Heart right ventricle (tissue), 16 donors: ENCODE measurements around the gene TBXAS1. TPM values are rescaled to one million over a fixed set of nuclear protein-coding genes. Genes with fewer than 3 reads are reported as not detected.

Source experiments
- ATAC-seq, 8 donors: fragments of 200-7000 bp; cut with Tn5 transposase; one replicate each; pipeline ENCODE4 v1.9.1; 2020; ENCODE audit warnings: mild to moderate bottlenecking in 8 of 8, moderate library complexity in 8 of 8, moderate number of reproducible peaks in 1 of 8
- DNase-seq, 2 donors: peaks; one replicate each; pipeline ENCODE4 v3.0.0-alpha.2; 2020
- H3K27ac ChIP-seq, 10 donors: fragments of 200-600 bp; sonication (generic) in 2 of 10; one replicate each; pipeline versions ENCODE4 v1.5.0 to v1.8.0; 2020 to 2022; ENCODE audit warnings: mild to moderate bottlenecking in 3 of 10
- H3K27me3 ChIP-seq, 7 donors: fragments of 200-600 bp; one replicate each; pipeline ENCODE4 v1.8.0; 2021 to 2022; ENCODE audit warnings: mild to moderate bottlenecking in 2 of 7
- H3K36me3 ChIP-seq, 9 donors: fragments of 200-600 bp; sonication (generic) in 1 of 9; one replicate each; pipeline versions ENCODE4 v1.5.0 to v1.8.0; 2020 to 2022; ENCODE audit warnings: mild to moderate bottlenecking in 2 of 9
- H3K4me1 ChIP-seq, 9 donors: fragments of 200-600 bp; sonication (generic) in 1 of 9; one replicate each; pipeline versions ENCODE4 v1.5.0 to v1.8.0; 2020 to 2022; ENCODE audit warnings: mild to moderate bottlenecking in 4 of 9
- H3K4me3 ChIP-seq, 10 donors: fragments of 200-600 bp; sonication (generic) in 2 of 10; one replicate each; pipeline versions ENCODE4 v1.5.0 to v1.8.0; 2020 to 2022; ENCODE audit warnings: mild to moderate bottlenecking in 7 of 10, moderate library complexity in 2 of 10
- H3K9me3 ChIP-seq, 11 donors: fragments of 200-600 bp in 10 of 11; sonication (generic) in 2 of 11; one replicate each; pipeline versions ENCODE4 v1.5.0 to v1.8.0; 2013 to 2022; ENCODE audit warnings: mild to moderate bottlenecking in 2 of 11, control low read depth in 1 of 11, moderate library complexity in 1 of 11
- CTCF ChIP-seq, 9 donors: fragments of 200-600 bp; sonication (generic) in 2 of 9; IDR thresholded peaks; one replicate each; pipeline versions ENCODE4 v1.5.0 to v1.8.0; 2021 to 2022; ENCODE audit warnings: antibody characterized with exemption in 9 of 9, mild to moderate bottlenecking in 5 of 9, moderate library complexity in 1 of 9
- whole genome bisulfite sequencing, 2 donors: extraction: QIAGEN DNeasy Blood & Tissue Kit; methylation state at CpG; one replicate each; pipeline ENCODE4 v1.1.7; 2013; ENCODE audit warnings: inconsistent platforms in 1 of 2; 5-methylcytosine and 5-hydroxymethylcytosine counted together
- intact Hi-C, 10 donors: fragments of 100-400 bp; cut with DNase I; formaldehyde crosslinking; loops; one replicate each; pipeline versions ENCODE4 v1.11.1 to v1.14.2; 2022
- polyA plus RNA-seq, 2 donors: library from polyadenylated mRNA; stranded (reverse); fragments of 200-250 nt; gene quantifications; one replicate each; pipeline ENCODE4 v1.2.3, GENCODE V29; 2013
- total RNA-seq, 10 donors: library from RNA; stranded (reverse); fragmentation: NEBNext Ultra II Directional in 3 of 10; extraction: Animal tissue kit (Norgen Biotek cat#: 25700) in 3 of 10; gene quantifications; one replicate each; pipeline versions ENCODE4 v1.2.1 to v1.2.4, GENCODE V29; 2021 to 2023
- donor health status: Arrhythmogenic right ventricular cardiomyopathy.
- donor health status: ischemic (EF 13 %, LVEDD 7.1; RV severe dilation, severe dysfunction).
- donor health status: healthy with polysubstance abuse.
- donor health status: DM: no; HTN: yes; CAD: no.
- donor health status: DM: no; HTN: no; CAD: no.
- donor health status: ischemic (EF 25% LVEDD 6.9; RV normal size, moderate dysfunction).
- donor health status: ischemic (EF 25% LVEDD 5.7; RV mildly dilated, moderate dysfunction).
- donor health status: healthy.
- donor health status: DM: yes; HTN: yes; CAD: no.
- donor health status: Ischemic cardiomyopathy.
- donor health status: ischemic (EF 35%, LVEDD 5.7; RV mildly dilated, moderate dysfunction).
- donor health status: nonischemic (EF 11% LVEDD 7.7; RV severe dilation, severe dysfunction).
- donor health status: DM: yes; HTN: yes; CAD: no.
- donor health status: PGD.
- donor health status: ischemic (EF 29% LVEDD 5.4; RV normal size, mild dysfunction).
- donor health status: nonischemic (EF 23%, LVEDD 6.1; RV moderate dilation, normal function).

Gene TBXAS1
- total and polyA plus RNA-seq, 12 donors: 1.7 to 17.7 (median 3.7) TPM

DNA sequence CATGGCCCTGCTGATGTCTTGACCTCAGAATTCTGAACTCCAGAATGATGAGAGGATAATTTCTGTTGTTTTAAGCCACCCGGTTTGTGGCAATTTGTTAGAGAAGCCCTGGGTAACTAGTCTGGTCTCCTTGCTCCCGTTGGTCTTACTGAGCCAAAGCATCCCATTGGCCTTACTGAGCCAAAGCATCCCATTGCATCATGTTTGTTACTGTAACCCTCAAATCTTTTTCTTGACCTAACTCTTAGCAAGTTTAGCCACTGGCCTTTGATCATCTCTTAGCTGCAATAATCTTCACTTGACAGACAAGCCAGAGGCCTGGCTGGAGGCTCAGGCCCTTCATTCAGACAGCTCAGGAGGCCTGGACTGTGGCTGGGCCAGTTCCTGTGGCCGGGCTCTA lies 21.8 kb downstream of the TBXAS1 start:
- no peaks in the 10 kb centered on the region for H3K36me3 ChIP-seq
- intact Hi-C loops: no loop called here
- no peak for DNase-seq
- no peak for ATAC-seq
- H3K4me1 ChIP-seq: peaks cover 0 to 34% (median 0%) of the 10 kb centered on the region in 9 donors
- WGBS, 2 donors: 91 to 96% methylated on average over 3 of the region's 3 CpGs
- no peaks in the 10 kb centered on the region for H3K27me3 ChIP-seq
- H3K27ac ChIP-seq: no peak overlapping the region
- H3K9me3 ChIP-seq: peaks cover 0 to 7% (median 0%) of the 10 kb centered on the region in 11 donors
- H3K4me3 ChIP-seq: no peak overlapping the region
- TF ChIP-seq CTCF (IDR thresholded peaks at IDR 0.05): no peak

DNA sequence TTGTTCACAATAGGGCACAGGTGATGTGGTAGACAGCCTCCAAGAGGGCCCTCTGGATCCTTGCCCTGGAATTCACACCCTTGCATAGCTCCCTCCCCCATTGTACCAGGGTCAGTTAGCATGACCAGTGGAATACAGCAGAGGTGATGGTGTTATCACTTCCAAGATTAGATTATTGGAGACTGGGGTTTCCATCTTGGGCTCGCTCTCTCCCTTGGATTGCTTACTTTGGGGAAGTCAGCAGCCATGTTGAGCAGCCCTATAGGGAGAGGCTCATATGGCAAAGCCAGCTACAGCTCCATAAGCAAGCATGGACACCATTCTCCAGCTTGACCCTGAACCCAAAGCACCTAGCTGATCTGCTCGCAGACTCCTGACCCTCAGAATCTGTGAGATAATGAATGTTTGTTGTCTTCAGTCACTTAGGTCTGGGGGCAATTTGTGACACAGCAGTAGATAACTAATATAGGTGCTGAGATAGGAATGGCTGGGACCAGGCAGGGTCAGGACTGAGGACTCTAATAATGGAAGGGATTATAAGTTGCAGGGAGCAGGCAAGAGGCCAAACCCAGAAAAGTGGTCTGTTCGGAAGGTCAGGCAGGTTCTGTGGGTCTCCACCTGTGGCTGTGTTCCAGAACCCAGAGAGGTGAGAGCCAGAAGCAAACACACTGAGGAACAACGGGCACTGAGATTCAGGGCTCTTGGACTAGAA lies 22.9 kb downstream of the TBXAS1 start:
- 90 to 94% methylated on average over 4 of the region's 4 CpGs for WGBS, 2 donors
- Histone ChIP-seq H3K9me3 (peaks cover 0 to 7% (median 0%) of the 10 kb centered on the region in 11 donors), H3K27ac (no peak overlapping the region), H3K27me3 (no peaks in the 10 kb centered on the region), H3K4me1 (peaks cover 0 to 44% (median 0%) of the 10 kb centered on the region in 9 donors), H3K4me3 (no peak overlapping the region), H3K36me3 (no peaks in the 10 kb centered on the region)
- TF ChIP-seq CTCF (IDR thresholded peaks at IDR 0.05): no peak
- DNase-seq (no peak), ATAC-seq (no peak)
- intact Hi-C loops: no loop called here

- 88 to 91% methylated on average over 1 of the region's 1 CpG for WGBS, 2 donors
Observed at GRCh38 chr7:139852482-139852845, 23.4 kb downstream of the TBXAS1 start.

GRCh38 chr7:139853506-139854123 lies 24.6 kb downstream of the TBXAS1 start:
- Histone ChIP-seq H3K4me1 (peaks cover 0 to 49% (median 0%) of the 10 kb centered on the region in 9 donors), H3K27ac (peak overlapping the region in 2 of 10 donors; percentile 30 to 85), H3K9me3 (peaks cover 0 to 1% (median 0%) of the 10 kb centered on the region in 11 donors), H3K36me3 (no peaks in the 10 kb centered on the region), H3K27me3 (no peaks in the 10 kb centered on the region), H3K4me3 (no peak overlapping the region)
- ATAC-seq: peak in 5 of 8 donors; percentile 22 to 51 (median 42)
- no peak for TF ChIP-seq CTCF (IDR thresholded peaks at IDR 0.05)
- intact Hi-C loops: no loop called here
- 64 to 68% methylated on average over 5 of the region's 5 CpGs for WGBS, 2 donors
- DNase-seq: no peak

More at GRCh38 chr7:139852482-139852845, 23.4 kb downstream of the TBXAS1 start:
- H3K4me3 ChIP-seq: no peak overlapping the region
- no peak overlapping the region for H3K27ac ChIP-seq
- no peak for TF ChIP-seq CTCF (IDR thresholded peaks at IDR 0.05)
- H3K9me3 ChIP-seq: peaks cover 0 to 7% (median 0%) of the 10 kb centered on the region in 11 donors
- ATAC-seq (no peak), DNase-seq (no peak)
- intact Hi-C loops: no loop called here
- H3K36me3 ChIP-seq: no peaks in the 10 kb centered on the region
- no peaks in the 10 kb centered on the region for H3K27me3 ChIP-seq
- peaks cover 0 to 49% (median 0%) of the 10 kb centered on the region in 9 donors for H3K4me1 ChIP-seq
